A549 (cell line): Measurements from ENCODE around the gene BEAN1.

Experiments
- CEBPB ChIP-seq, 2 experiments: fragments of >200 bp in 1 of 2; sonication (Bioruptor Twin) in 1 of 2; formaldehyde crosslinking in 1 of 2; IDR thresholded peaks; 2 replicates each; pipeline ENCODE4 v1.6.1; 2012 to 2016
- CHD4 ChIP-seq: fragments of 200-600 bp; sonication (generic); IDR thresholded peaks from 2 replicates; pipeline ENCODE4 v1.6.1; 2016; ENCODE audit warnings: antibody characterized with exemption, mild to moderate bottlenecking, borderline replicate concordance
- EP300 ChIP-seq, 2 experiments: fragments of >200 bp; sonication (Bioruptor Twin); formaldehyde crosslinking; IDR thresholded peaks; 2 replicates in 1 of 2; 3 replicates in 1 of 2; pipeline ENCODE4 v1.6.1; 2016 to 2017
- MAFK ChIP-seq: fragments of 450-650 bp; IDR thresholded peaks from 2 replicates; pipeline ENCODE4 v1.6.1; 2014; ENCODE audit not compliant: partially characterized antibody
- MYC ChIP-seq: IDR thresholded peaks from 2 replicates; pipeline ENCODE4 v1.6.1; 2012; ENCODE audit warnings: mild to moderate bottlenecking, inconsistent platforms, low read length, improper control_type of control experiment, borderline replicate concordance
- POLR2A ChIP-seq: IDR thresholded peaks from 2 replicates; pipeline ENCODE4 v1.6.1; 2012; ENCODE audit warnings: mild to moderate bottlenecking, low read length
- RCOR1 ChIP-seq: fragments of 150-350 bp; IDR thresholded peaks from 2 replicates; pipeline ENCODE4 v1.6.1; 2014; ENCODE audit warnings: antibody characterized with exemption, low read length, low read depth
- RFX5 ChIP-seq: fragments of 450-650 bp; IDR thresholded peaks from 2 replicates; pipeline ENCODE4 v1.7.1; 2014; ENCODE audit warnings: antibody characterized with exemption, mild to moderate bottlenecking, moderate library complexity
- TF ChIP-seq, protein P1 (sequence below): fragments of >200 bp; sonication (Bioruptor Twin); formaldehyde crosslinking; IDR thresholded peaks from 3 replicates; pipeline ENCODE4 v1.5.1; 2016

DNA sequence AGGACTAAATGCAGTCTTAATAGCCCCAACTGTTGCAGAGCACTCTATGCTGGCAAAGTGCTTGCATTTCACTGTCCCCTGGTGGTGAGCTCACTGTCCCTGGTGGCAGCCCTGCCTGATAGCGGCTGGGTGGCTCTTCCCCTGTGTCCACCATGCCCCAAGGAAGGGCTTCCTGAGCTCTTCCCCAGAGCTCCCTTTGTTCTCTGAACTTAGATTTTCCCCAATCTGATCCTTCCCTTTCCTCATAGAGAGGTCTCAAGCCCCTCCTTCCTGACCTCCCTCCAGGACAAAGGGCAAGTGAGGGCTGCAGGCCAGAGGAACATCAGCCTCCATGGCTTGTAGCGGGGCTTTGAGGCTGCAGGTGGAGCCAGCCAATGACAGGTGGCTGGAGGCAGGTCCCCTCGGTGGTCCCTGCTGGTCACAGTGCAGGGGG lies 17.0 kb downstream of the BEAN1 start:
- no peak for TF ChIP-seq POLR2A
- TF ChIP-seq, protein P1, sequence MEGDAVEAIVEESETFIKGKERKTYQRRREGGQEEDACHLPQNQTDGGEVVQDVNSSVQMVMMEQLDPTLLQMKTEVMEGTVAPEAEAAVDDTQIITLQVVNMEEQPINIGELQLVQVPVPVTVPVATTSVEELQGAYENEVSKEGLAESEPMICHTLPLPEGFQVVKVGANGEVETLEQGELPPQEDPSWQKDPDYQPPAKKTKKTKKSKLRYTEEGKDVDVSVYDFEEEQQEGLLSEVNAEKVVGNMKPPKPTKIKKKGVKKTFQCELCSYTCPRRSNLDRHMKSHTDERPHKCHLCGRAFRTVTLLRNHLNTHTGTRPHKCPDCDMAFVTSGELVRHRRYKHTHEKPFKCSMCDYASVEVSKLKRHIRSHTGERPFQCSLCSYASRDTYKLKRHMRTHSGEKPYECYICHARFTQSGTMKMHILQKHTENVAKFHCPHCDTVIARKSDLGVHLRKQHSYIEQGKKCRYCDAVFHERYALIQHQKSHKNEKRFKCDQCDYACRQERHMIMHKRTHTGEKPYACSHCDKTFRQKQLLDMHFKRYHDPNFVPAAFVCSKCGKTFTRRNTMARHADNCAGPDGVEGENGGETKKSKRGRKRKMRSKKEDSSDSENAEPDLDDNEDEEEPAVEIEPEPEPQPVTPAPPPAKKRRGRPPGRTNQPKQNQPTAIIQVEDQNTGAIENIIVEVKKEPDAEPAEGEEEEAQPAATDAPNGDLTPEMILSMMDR: no peak
- no peak for TF ChIP-seq CHD4
- no peak for TF ChIP-seq MAFK
- no peak for TF ChIP-seq EP300 (IDR thresholded peaks at IDR 0.05)
- no peak for TF ChIP-seq RFX5
- no peak for TF ChIP-seq CEBPB (IDR thresholded peaks at IDR 0.05)
- no peak for TF ChIP-seq RCOR1
- TF ChIP-seq MYC: no peak
